Ascending aorta (tissue), 2 donors: ENCODE results near the gene TAS1R2. TPM values are rescaled to one million over a fixed set of nuclear protein-coding genes. Genes with fewer than 3 reads are reported as not detected.

Experiments
- DNase-seq, 2 donors: peaks; one replicate each; pipeline ENCODE4 v3.0.0-alpha.2; 2019; ENCODE audit warnings: low spot score in 2 of 2
- H3K27ac ChIP-seq, 2 donors: fragments of 200-600 bp; sonication (generic); one replicate each; pipeline ENCODE4 v1.5.1; 2016 to 2017; ENCODE audit warnings: mild to moderate bottlenecking in 1 of 2
- H3K27me3 ChIP-seq: fragments of 200-600 bp; sonication (generic); one replicate; pipeline ENCODE4 v1.5.1; 2017
- H3K36me3 ChIP-seq, 2 donors: fragments of 200-600 bp; sonication (generic); one replicate each; pipeline ENCODE4 v1.5.1; 2016
- H3K4me1 ChIP-seq, 2 donors: fragments of 200-600 bp; sonication (generic); one replicate each; pipeline ENCODE4 v1.5.1; 2016 to 2017; ENCODE audit warnings: mild to moderate bottlenecking in 1 of 2
- H3K4me3 ChIP-seq, 2 donors: fragments of 200-600 bp; sonication (generic); one replicate each; pipeline ENCODE4 v1.5.1; 2016 to 2017; ENCODE audit warnings: mild to moderate bottlenecking in 1 of 2
- H3K9me3 ChIP-seq, 2 donors: fragments of 200-600 bp; sonication (generic); one replicate each; pipeline ENCODE4 v1.5.1; 2016
- intact Hi-C: fragments of 100-400 bp; cut with DNase I; formaldehyde crosslinking; loops from one replicate; pipeline ENCODE4 v1.15.1; 2023
- total RNA-seq: library from RNA; depleted of rRNA; stranded (reverse); fragments of >200 nt; gene quantifications from one replicate; pipeline ENCODE4 v1.1.0, GENCODE V29; 2016
- TF ChIP-seq, protein P1 (sequence below), 3 experiments: fragments of 200-600 bp in 2 of 3; fragments of 450-650 bp in 1 of 3; sonication (generic) in 2 of 3; IDR thresholded peaks; one replicate each; pipeline ENCODE4 v1.5.1; 2016 to 2019; ENCODE audit warnings: antibody characterized with exemption in 3 of 3, mild to moderate bottlenecking in 1 of 3, moderate library complexity in 1 of 3

Gene TAS1R2
- total RNA-seq, 1 donor from 2014 or later, result not detected

DNA sequence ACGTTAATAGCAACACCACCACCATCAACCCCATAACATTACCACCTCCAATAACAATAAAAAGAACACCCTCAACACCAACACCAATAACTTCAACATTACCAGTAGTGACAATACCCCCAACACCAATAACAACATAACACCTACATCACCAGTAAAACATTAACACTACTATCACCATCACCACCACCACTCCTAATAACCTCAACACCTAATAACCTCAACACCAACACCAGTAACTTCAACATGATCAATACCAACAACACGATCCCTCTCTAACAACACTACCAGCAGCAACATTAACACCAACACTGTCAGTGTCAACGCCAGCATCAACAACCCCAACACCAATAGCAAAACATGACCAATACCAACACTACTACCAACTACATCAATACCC is 57.2 kb downstream of the TAS1R2 start:
- H3K36me3 ChIP-seq, result no peaks in the 10 kb centered on the region
- H3K4me1 ChIP-seq, result no peaks in the 10 kb centered on the region
- intact Hi-C loops, result no loop called here
- H3K4me3 ChIP-seq, result no peak overlapping the region
- H3K9me3 ChIP-seq, result no peaks in the 10 kb centered on the region
- no peak overlapping the region for H3K27ac ChIP-seq
- no peaks in the 10 kb centered on the region for H3K27me3 ChIP-seq
- no peak for DNase-seq
- TF ChIP-seq, protein P1, sequence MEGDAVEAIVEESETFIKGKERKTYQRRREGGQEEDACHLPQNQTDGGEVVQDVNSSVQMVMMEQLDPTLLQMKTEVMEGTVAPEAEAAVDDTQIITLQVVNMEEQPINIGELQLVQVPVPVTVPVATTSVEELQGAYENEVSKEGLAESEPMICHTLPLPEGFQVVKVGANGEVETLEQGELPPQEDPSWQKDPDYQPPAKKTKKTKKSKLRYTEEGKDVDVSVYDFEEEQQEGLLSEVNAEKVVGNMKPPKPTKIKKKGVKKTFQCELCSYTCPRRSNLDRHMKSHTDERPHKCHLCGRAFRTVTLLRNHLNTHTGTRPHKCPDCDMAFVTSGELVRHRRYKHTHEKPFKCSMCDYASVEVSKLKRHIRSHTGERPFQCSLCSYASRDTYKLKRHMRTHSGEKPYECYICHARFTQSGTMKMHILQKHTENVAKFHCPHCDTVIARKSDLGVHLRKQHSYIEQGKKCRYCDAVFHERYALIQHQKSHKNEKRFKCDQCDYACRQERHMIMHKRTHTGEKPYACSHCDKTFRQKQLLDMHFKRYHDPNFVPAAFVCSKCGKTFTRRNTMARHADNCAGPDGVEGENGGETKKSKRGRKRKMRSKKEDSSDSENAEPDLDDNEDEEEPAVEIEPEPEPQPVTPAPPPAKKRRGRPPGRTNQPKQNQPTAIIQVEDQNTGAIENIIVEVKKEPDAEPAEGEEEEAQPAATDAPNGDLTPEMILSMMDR (IDR thresholded peaks at IDR 0.05), result no peak

- no peaks in the 10 kb centered on the region for H3K9me3 ChIP-seq
- intact Hi-C loops, result no loop called here
- no peaks in the 10 kb centered on the region for H3K36me3 ChIP-seq
- H3K4me3 ChIP-seq, result no peak overlapping the region
- H3K27ac ChIP-seq, result no peak overlapping the region
- TF ChIP-seq, protein P1 (IDR thresholded peaks at IDR 0.05), result no peak
- no peak for DNase-seq
- H3K27me3 ChIP-seq, result no peaks in the 10 kb centered on the region
- H3K4me1 ChIP-seq, result no peaks in the 10 kb centered on the region
Measured at GRCh38 chr1:18800258-18800657, 59.2 kb downstream of the TAS1R2 start.

GRCh38 chr1:18799454-18799853 is 60.0 kb downstream of the TAS1R2 start:
- Histone ChIP-seq H3K27me3 (no peaks in the 10 kb centered on the region), H3K36me3 (no peaks in the 10 kb centered on the region), H3K4me1 (no peaks in the 10 kb centered on the region), H3K9me3 (no peaks in the 10 kb centered on the region), H3K27ac (no peak overlapping the region), H3K4me3 (no peak overlapping the region)
- TF ChIP-seq, protein P1 (IDR thresholded peaks at IDR 0.05), result no peak
- intact Hi-C loops, result no loop called here
- DNase-seq, result no peak

DNA sequence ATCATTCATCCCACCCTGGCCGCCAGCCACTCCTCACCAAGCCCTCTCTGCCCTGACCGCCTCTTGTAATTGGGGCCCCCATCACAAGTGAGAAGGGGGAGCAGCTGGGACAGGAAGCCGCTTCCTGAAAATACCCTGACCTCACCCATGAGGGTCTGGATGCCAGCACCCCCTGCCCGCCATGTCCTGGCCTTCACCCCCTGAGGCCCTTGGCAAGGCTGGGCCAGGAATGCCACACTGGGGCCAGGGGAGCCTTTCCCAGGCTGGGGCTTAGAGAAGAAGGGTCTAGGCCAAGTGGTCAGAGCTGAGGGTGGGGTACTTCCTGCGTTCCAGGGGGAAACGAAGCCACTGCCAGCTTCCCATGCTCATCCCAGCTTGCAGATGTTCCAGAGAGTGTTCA is 60.5 kb downstream of the TAS1R2 start:
- H3K36me3 ChIP-seq, result no peaks in the 10 kb centered on the region
- intact Hi-C loops, result no loop called here
- no peak overlapping the region for H3K27ac ChIP-seq
- no peaks in the 10 kb centered on the region for H3K9me3 ChIP-seq
- no peak overlapping the region for H3K4me3 ChIP-seq
- H3K27me3 ChIP-seq, result no peaks in the 10 kb centered on the region
- H3K4me1 ChIP-seq, result no peaks in the 10 kb centered on the region
- TF ChIP-seq, protein P1 (IDR thresholded peaks at IDR 0.05), result no peak
- no peak for DNase-seq

DNA sequence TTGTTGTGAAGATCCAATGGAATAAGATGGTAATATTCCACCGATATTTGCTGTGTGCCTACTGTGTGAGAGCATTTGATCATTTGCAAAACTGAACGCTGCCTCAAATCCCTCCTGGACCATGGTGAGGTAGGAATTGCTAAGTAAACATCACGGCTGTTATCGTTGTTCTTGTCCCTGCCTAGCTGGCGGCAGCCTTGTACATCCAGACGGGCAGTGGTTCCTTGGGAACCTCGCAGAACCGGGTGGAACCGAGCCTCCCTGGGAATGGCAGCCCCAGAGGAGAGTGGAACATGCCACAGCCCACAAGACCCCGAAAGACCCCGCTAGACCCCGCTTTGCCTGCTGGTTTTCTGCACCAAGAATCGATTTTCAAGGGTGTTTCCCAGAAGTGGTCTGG is 60.9 kb downstream of the TAS1R2 start:
- Histone ChIP-seq H3K36me3 (no peaks in the 10 kb centered on the region), H3K27me3 (no peaks in the 10 kb centered on the region), H3K4me1 (no peaks in the 10 kb centered on the region), H3K4me3 (no peak overlapping the region), H3K27ac (no peak overlapping the region), H3K9me3 (no peaks in the 10 kb centered on the region)
- intact Hi-C loops, result no loop called here
- TF ChIP-seq, protein P1 (IDR thresholded peaks at IDR 0.05), result no peak
- DNase-seq, result no peak

- H3K4me3 ChIP-seq, result no peak overlapping the region
- H3K4me1 ChIP-seq, result no peaks in the 10 kb centered on the region
- no peaks in the 10 kb centered on the region for H3K9me3 ChIP-seq
- TF ChIP-seq, protein P1 (IDR thresholded peaks at IDR 0.05), result no peak
- H3K27ac ChIP-seq, result no peak overlapping the region
- no peaks in the 10 kb centered on the region for H3K27me3 ChIP-seq
- intact Hi-C loops, result no loop called here
- H3K36me3 ChIP-seq, result no peaks in the 10 kb centered on the region
- DNase-seq, result no peak
Measured at GRCh38 chr1:18796950-18797349, 62.5 kb downstream of the TAS1R2 start.
